ENCODE results near the gene OMP. TPM values are rescaled to one million over a fixed set of nuclear protein-coding genes. Genes with fewer than 3 reads are reported as not detected.

OMP gene
- total RNA-seq, 1 experiment from 2014 or later: 1.4 TPM

- H3K4me2 ChIP-seq: peak overlapping the region; percentile 62
- no TSS peak for BruUV-seq (replicated peaks)
- peak in 1 of 2 experiments; percentile 48 for DNase-seq
- TF ChIP-seq CTCF (conservative IDR thresholded peaks at IDR 0.05) (no peak), EZH2 (IDR thresholded peaks at IDR 0.05; ENCODE audit: low read depth) (no peak)
- peaks cover 21% of the 10 kb centered on the region; the same call in 1 of the 2 replicates for H3F3A ChIP-seq (ENCODE audit: insufficient read depth, low read depth)
- peaks cover 50% of the 10 kb centered on the region for H3K4me1 ChIP-seq (replicated peaks; ENCODE audit: insufficient read depth)
- H2AFZ ChIP-seq: no peak overlapping the region
- no peaks in the 10 kb centered on the region for H3K36me3 ChIP-seq (ENCODE audit: low read depth)
- peaks cover 4% of the 10 kb centered on the region; the same call in 1 of the 2 replicates for H3K9me3 ChIP-seq (ENCODE audit: insufficient read depth, low read depth)
- ChIA-PET CTCF (interaction anchor here (1.0 to 1.7 kb wide), 3 partner anchors 17 to 27 kb away, joined by 4 to 17 read pairs (median 5); no protein-coding TSS in a partner anchor), POLR2A (ENCODE audit: unreplicated experiment) (no interaction called here)
- no peaks in the 10 kb centered on the region for H4K20me1 ChIP-seq (ENCODE audit: insufficient read depth)
- no peak overlapping the region for H3K4me3 ChIP-seq
- H3K9me2 ChIP-seq (ENCODE audit: insufficient read depth): no peaks in the 10 kb centered on the region
- no peaks in the 10 kb centered on the region for H3K79me2 ChIP-seq (ENCODE audit: low read depth)
- intact Hi-C loops (cut with micrococcal nuclease; ENCODE audit: unreplicated experiment): loop anchor here (1.0 kb wide), 1 partner anchor 14 kb away; no protein-coding TSS in a partner anchor
- H3K27ac ChIP-seq: no peak overlapping the region
- no peaks in the 10 kb centered on the region for H3K27me3 ChIP-seq (ENCODE audit: insufficient read depth, low read depth)
These were observed 28.4 kb upstream of the OMP start for GRCh38 chr11:77074205-77074604.

DNA sequence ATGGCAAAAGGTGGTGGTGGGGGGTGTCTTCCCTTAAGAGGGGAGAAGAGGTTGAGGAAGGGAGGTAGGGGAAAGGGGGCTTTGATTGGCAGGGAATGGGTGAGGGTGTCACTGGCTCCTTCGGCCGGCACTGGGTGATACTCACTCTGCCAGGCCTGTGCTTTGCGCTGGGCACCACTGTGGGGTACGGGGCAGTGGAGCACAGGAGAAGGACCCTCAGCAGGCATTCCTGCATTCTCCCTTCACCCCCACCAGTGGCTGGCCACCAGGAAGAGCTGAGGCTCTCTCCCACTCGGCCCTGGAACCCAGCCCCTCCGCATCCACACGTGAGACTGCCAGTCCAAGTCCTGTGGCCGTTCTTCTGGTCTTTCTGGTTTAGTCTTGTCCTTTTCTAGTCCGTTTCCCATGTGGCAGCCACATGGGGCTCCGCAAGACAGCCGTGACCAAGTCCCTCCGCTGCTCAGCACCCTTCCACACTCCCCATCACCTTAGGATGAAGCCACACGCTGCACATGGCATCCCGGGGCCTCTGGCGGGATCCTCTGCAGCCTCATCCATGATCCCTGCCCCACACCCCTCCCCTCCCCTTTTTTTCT is 27.9 kb upstream of the OMP start:
- H2AFZ ChIP-seq: no peak overlapping the region
- H3F3A ChIP-seq (ENCODE audit: insufficient read depth, low read depth): peaks cover 21% of the 10 kb centered on the region; the same call in 1 of the 2 replicates
- POLR2A ChIA-PET (ENCODE audit: unreplicated experiment): no interaction called here
- BruUV-seq (replicated peaks): no TSS peak
- peaks cover 50% of the 10 kb centered on the region for H3K4me1 ChIP-seq (replicated peaks; ENCODE audit: insufficient read depth)
- H3K36me3 ChIP-seq (ENCODE audit: low read depth): no peaks in the 10 kb centered on the region
- H3K4me2 ChIP-seq: peak overlapping the region; percentile 62
- H3K27ac ChIP-seq: no peak overlapping the region
- no peak for DNase-seq
- H3K9me2 ChIP-seq (ENCODE audit: insufficient read depth): no peaks in the 10 kb centered on the region
- H3K27me3 ChIP-seq (ENCODE audit: insufficient read depth, low read depth): no peaks in the 10 kb centered on the region
- no peaks in the 10 kb centered on the region for H3K79me2 ChIP-seq (ENCODE audit: low read depth)
- H3K4me3 ChIP-seq: no peak overlapping the region
- peaks cover 4% of the 10 kb centered on the region; the same call in 1 of the 2 replicates for H3K9me3 ChIP-seq (ENCODE audit: insufficient read depth, low read depth)
- H4K20me1 ChIP-seq (ENCODE audit: insufficient read depth): no peaks in the 10 kb centered on the region
- CTCF ChIA-PET: interaction anchor here (1.0 kb wide), 2 partner anchors 17 to 22 kb away, joined by 4 to 5 read pairs; no protein-coding TSS in a partner anchor
- TF ChIP-seq EZH2 (IDR thresholded peaks at IDR 0.05; ENCODE audit: low read depth): no peak
- no peak for TF ChIP-seq CTCF (conservative IDR thresholded peaks at IDR 0.05)
- intact Hi-C loops (cut with micrococcal nuclease; ENCODE audit: unreplicated experiment): loop anchor here (1.0 kb wide), 1 partner anchor 14 kb away; no protein-coding TSS in a partner anchor

GRCh38 chr11:77075425-77075905 is 27.2 kb upstream of the OMP start:
- H3K27me3 ChIP-seq (ENCODE audit: insufficient read depth, low read depth): no peaks in the 10 kb centered on the region
- intact Hi-C loops (cut with micrococcal nuclease; ENCODE audit: unreplicated experiment): no loop called here
- H3K27ac ChIP-seq: no peak overlapping the region
- H3K79me2 ChIP-seq (ENCODE audit: low read depth): no peaks in the 10 kb centered on the region
- peaks cover 50% of the 10 kb centered on the region for H3K4me1 ChIP-seq (replicated peaks; ENCODE audit: insufficient read depth)
- ChIA-PET CTCF (interaction anchor here (0.6 to 0.7 kb wide), 2 partner anchors 16 to 294 kb away, joined by 5 to 7 read pairs; no protein-coding TSS in a partner anchor), POLR2A (ENCODE audit: unreplicated experiment) (interaction anchor here (0.5 kb wide), 1 partner anchor 319 kb away, joined by 11 read pairs; no protein-coding TSS in a partner anchor)
- no peaks in the 10 kb centered on the region for H3K9me2 ChIP-seq (ENCODE audit: insufficient read depth)
- BruUV-seq (replicated peaks): no TSS peak
- H3K36me3 ChIP-seq (ENCODE audit: low read depth): no peaks in the 10 kb centered on the region
- peak in 1 of 2 experiments; percentile 77 for DNase-seq
- H3K9me3 ChIP-seq (ENCODE audit: insufficient read depth, low read depth): peaks cover 4% of the 10 kb centered on the region; the same call in 1 of the 2 replicates
- no peak overlapping the region for H3K4me3 ChIP-seq
- TF ChIP-seq CTCF (conservative IDR thresholded peaks at IDR 0.05): no peak
- no peak for TF ChIP-seq EZH2 (IDR thresholded peaks at IDR 0.05; ENCODE audit: low read depth)
- H3F3A ChIP-seq (ENCODE audit: insufficient read depth, low read depth): peaks cover 21% of the 10 kb centered on the region; the same call in 1 of the 2 replicates
- H2AFZ ChIP-seq: no peak overlapping the region
- H4K20me1 ChIP-seq (ENCODE audit: insufficient read depth): no peaks in the 10 kb centered on the region
- peak overlapping the region; percentile 62 for H3K4me2 ChIP-seq

Data from PC-9 (cell line).